ENCODE results near the gene MRPL12.
"Not testable (repeated sequence)": the region's sequence is repeated elsewhere in the genome, so short reads cannot be mapped to it uniquely, and the experiment has no call there.

MRPL12 gene

DNA sequence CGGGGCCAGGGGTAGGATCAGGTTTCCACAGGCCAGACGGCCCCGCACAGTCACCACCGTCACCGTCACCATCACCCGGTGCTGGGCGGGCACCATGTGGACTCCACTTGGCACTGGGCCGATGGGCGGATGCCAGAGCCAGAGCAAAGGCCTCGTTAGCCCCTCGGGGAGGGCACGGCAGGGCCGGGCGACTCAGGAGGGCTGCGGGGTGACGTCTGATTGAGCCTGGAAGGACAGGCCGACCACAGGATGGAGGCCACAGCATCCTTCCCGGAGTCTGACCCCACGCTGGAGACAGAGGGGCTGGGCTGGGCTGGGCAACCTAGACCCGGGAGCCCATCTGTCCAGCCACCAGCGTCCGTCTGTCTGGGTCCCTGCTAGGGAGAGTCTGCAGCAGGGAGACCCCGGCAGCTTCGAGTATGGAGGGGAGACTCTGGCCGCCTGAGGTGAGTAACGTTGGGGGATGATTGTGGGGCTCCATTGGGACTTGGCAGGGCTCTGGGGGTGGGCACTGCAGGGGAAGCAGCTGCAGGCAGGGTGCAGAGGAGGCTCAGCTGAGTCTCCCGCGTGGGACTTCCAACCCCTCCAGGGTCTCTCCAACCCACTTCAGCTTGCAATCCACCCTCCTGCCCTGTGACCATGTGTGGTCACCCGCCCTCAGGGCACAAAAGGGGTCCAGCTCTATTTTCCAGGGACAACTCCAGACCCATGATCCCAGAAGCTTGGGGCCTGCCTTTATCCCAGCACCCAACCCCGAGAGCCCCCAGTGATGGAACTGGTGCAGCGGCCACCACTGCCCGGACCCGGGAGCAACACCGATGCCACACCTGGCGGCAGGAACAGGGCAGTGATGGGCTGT is 31.5 kb downstream of the MRPL12 start:
- no peak for DNase-seq (ENCODE audit: low spot score)

DNA sequence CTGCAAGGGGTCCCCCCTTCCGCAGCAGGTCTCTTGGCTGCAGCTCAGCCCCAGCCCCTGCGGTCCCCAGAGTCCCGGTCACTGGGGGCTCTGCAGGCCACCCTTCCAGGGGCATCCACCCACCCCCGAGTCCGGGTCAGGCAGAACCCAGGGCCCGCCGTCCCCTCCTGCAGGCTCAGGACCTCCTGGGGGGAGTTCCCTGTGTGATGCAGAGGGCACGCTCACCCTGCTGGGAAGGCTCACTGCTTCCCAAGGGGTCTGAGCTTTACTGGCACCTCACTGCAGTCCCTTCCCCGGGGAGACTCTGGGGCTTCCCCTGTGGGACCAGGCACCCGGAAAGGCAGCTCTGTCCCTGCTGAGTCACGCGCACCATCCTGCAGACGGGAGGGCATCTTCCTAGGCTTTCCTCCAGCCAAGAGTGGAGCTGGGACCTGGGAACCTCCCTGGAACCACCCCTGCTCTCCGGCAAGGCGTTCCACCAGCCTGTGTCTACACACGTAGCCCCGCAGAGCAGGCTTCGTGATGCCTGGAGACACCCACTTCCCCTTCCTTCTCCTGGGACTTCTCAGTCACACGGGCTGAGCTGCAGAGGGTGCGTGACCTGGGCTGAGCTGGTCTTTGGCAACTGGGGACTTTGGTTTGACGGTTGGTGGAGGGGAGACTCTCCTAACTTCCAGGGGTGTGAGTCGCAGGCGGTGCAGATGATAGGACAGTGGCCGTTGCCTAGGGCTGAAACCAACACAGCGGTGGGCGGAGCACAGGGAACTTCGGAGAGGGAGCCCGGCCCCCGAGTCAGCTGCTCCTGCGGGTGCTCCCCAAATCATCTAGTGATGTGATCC is 32.3 kb downstream of the MRPL12 start:
- TF ChIP-seq, protein P1, sequence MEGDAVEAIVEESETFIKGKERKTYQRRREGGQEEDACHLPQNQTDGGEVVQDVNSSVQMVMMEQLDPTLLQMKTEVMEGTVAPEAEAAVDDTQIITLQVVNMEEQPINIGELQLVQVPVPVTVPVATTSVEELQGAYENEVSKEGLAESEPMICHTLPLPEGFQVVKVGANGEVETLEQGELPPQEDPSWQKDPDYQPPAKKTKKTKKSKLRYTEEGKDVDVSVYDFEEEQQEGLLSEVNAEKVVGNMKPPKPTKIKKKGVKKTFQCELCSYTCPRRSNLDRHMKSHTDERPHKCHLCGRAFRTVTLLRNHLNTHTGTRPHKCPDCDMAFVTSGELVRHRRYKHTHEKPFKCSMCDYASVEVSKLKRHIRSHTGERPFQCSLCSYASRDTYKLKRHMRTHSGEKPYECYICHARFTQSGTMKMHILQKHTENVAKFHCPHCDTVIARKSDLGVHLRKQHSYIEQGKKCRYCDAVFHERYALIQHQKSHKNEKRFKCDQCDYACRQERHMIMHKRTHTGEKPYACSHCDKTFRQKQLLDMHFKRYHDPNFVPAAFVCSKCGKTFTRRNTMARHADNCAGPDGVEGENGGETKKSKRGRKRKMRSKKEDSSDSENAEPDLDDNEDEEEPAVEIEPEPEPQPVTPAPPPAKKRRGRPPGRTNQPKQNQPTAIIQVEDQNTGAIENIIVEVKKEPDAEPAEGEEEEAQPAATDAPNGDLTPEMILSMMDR (IDR thresholded peaks at IDR 0.05; ENCODE audit: extremely low read depth, missing control alignments): no peak
- peak; percentile 74 for DNase-seq (ENCODE audit: low spot score)

More for the DNA sequence above, 31.5 kb downstream of the MRPL12 start:
- TF ChIP-seq, protein P1 (IDR thresholded peaks at IDR 0.05; ENCODE audit: extremely low read depth, missing control alignments): no peak

DNA sequence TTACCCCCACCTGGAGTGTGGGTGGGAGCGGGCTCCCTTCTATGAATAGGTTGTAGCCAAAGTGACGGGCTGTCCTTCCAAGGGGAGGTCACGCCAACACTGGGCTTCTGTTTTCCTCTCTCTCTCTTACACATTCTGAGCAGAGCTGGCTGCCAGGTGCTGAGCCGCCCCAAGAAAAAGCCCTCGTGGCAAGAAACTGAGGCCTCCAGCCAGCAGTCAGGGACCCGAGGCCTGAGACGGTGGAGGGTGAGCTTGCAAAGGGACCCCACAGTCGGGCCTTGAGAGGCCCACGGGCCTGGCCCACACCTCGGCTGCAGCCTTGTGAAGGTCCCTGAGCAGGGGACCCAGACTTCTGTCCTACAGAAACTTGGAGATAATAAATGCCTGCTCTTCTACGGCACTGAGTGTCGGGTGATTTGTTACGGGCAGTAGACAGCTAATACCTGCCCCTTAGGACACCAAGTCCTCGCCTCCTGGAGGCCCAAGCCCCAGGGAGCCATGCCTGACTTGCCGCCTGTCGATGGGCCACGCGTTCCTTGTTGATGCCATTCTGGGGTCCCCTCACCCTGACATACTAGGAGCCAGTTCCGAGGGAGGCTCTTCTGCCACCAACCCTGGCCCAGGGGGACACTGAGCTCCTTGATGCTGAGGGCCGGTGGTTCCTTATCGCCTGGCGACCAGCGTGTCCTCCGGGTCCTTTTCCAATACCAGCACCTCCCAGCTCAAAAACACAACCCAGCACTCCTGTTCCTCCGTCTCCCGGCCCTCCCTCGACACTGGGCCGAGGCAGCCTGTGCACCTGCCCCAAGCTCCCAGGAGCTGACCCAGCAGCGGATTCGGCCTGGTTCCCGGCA is 35.0 kb downstream of the MRPL12 start:
- no peak for DNase-seq (ENCODE audit: low spot score)
- TF ChIP-seq, protein P1 (IDR thresholded peaks at IDR 0.05; ENCODE audit: extremely low read depth, missing control alignments): no peak

DNA sequence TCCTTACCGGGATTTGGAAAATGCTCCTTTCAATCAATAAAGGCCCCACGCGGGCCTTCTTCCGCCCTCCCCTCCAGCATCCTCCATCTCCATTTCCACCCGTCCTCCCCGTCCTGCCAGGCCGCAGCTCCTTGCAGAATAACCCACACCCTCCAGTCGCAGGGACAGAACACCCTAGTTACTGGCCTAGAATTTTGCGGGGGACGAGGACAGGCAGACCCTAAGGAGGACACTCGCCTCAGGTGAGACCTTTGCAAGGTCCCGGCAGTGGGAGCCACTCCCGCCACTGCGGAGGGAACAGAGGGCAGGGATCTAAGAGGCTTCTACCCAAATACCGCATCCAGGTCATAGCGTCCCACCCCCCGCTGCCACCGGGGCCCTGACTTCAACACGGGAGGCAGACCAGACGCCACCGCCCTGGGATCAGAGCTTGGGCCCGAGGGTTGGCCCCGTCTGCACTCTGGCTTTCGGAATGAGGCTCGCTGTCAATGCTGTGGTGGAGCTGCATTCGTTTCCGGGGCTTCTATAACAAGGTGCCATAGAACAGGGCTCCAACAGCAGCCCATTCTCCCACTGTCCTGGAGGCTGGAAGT is 35.7 kb downstream of the MRPL12 start:
- TF ChIP-seq, protein P1 (IDR thresholded peaks at IDR 0.05; ENCODE audit: extremely low read depth, missing control alignments): no peak
- DNase-seq (ENCODE audit: low spot score): no peak

DNA sequence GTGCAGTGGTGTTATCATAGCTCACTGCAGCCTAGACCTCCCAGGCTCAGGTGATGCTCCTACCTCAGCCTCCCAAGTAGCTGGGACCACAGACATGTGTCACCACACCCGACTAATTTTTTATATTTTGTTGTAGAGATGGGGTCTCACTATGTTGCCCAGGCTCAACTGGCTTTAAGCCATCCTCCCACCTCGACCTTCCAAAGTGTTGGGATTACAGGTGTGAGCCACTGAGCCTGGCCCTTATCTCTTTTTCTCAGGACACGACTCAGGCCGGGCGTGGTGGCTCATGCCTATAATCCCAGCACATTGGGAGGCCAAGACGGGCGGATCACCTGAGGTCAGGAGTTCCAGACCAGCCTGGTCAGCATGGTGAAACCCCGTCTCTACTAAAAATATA is 36.4 kb downstream of the MRPL12 start:
- DNase-seq (ENCODE audit: low spot score): not testable (repeated sequence)

DNA sequence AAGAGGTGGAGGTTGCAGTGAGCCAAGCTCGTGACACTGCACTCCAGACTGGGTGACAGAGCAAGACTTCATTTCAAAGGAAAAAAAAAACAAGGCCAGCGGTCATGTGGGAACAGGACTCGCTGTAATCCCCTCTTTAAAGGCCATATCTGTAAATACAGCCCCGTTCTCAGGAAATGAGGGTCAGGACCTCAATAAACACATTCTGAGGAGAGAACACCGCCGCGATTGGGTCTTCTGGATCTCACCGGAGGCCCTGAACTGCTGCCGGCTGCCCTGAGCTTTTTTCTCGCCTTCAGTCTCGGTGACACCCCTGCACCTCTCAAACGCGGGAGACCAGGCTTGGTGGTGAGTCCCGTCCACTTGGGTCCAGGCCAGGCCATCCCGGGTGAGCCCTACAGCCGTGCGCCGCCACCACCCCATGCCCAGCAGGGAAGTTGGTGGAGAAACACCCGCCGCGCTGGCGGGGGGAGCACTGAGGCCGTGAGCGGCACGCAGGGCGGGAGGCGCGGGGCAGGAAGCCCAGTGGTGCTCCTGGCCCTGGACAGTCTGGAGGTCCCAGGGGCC is 37.3 kb downstream of the MRPL12 start:
- no peak for DNase-seq (ENCODE audit: low spot score)
- TF ChIP-seq, protein P1 (IDR thresholded peaks at IDR 0.05; ENCODE audit: extremely low read depth, missing control alignments): no peak

Data from GM20000 (cell line).